ENCODE data around the gene CISH. TPM values are rescaled to one million over a fixed set of nuclear protein-coding genes. Genes with fewer than 3 reads are reported as not detected.
A peak's percentile ranks its signal among the peaks of the same experiment; 100 is the strongest.

CISH gene
- total and polyA plus RNA-seq, 9 of the 15 experiments (the other 6 are each of a cell fraction or from before 2014, with no cell fraction given), result 1.7 to 47.7 (median 18.3) TPM

GRCh38 chr3:50620420-50620819, 8.8 kb upstream of the CISH start:
- Histone ChIP-seq H3K9me3 (replicated peaks; ENCODE audit: control insufficient read depth, insufficient read depth, low read depth, low read length) (no peaks in the 10 kb centered on the region), H3K36me3 (ENCODE audit: control insufficient read depth, insufficient read depth, low read length) (peaks cover 50% of the 10 kb centered on the region; the same call in 2 of the 3 replicates), H3K4me2 (ENCODE audit: insufficient read depth, low read length) (no peak overlapping the region), H4K20me1 (replicated peaks; ENCODE audit: control insufficient read depth, insufficient read depth, low read length) (peaks cover 8% of the 10 kb centered on the region; the same call in 1 of the 2 replicates), H3K79me2 (ENCODE audit: control insufficient read depth, insufficient read depth, low read length) (peaks cover 41% of the 10 kb centered on the region), H2AFZ (ENCODE audit: low read depth, low read length) (no peak overlapping the region), H3K4me1 (replicated peaks in 1 of 2; ENCODE audit: control insufficient read depth in 2 of 2, insufficient read depth in 2 of 2, low read length in 2 of 2) (peaks cover 15 to 25% of the 10 kb centered on the region in 2 experiments; a peak in 4 of 5 replicates), H3K27ac (ENCODE audit: extremely low read depth, low read depth, low read length) (no peak overlapping the region), H3K9ac (ENCODE audit: insufficient read depth in 1 of 2, low read depth in 2 of 2, low read length in 2 of 2) (peak overlapping the region in 1 of 2 experiments; percentile 53; a peak in 1 of 4 replicates), H3K9me1 (ENCODE audit: control insufficient read depth, insufficient read depth, low read length) (no peaks in the 10 kb centered on the region), H3K27me3 (ENCODE audit: control insufficient read depth in 2 of 2, insufficient read depth in 2 of 2, low read length in 2 of 2) (no peaks in the 10 kb centered on the region), H3K4me3 (no peak overlapping the region)
- POLR2A ChIA-PET, result interaction anchor here (1.7 to 3.0 kb wide), 2 partner anchors 8 to 12 kb away, joined by 4 to 11 read pairs; no protein-coding TSS in a partner anchor
- FAIRE-seq, result no peak
- no peak for DNase-seq (ENCODE audit: extremely low read depth in 1 of 4, low spot score in 3 of 4)
- CTCF ChIA-PET (ENCODE audit: low intra/inter-chr PET ratio), result no interaction called here
- WGBS (ENCODE audit: insufficient coverage, low coverage, missing lambda C conversion rate), result 100% methylated on average over 1 of the region's 1 CpG
- intact Hi-C loops (cut with micrococcal nuclease), result no loop called here
- in situ Hi-C loops (cut with MboI), result no loop called here
- no TSS peak for BruUV-seq (replicated peaks)
- no peak for ATAC-seq
- TF ChIP-seq HMGN3 (IDR thresholded peaks at IDR 0.05; ENCODE audit: borderline replicate concordance, extremely low read depth, insufficient read length, low read depth, low read length) (no peak), ETV1 (tag; conservative IDR thresholded peaks at IDR 0.05; ENCODE audit: low read depth) (no peak), BMI1 (IDR thresholded peaks at IDR 0.05; ENCODE audit: low read length) (no peak), ATF4 (CRISPR knock-in tag; IDR thresholded peaks at IDR 0.05) (no peak), MXI1 (IDR thresholded peaks at IDR 0.05; ENCODE audit: low read depth, low read length) (no peak), FOXJ3 (CRISPR knock-in tag; IDR thresholded peaks at IDR 0.05) (no peak), MGA (IDR thresholded peaks at IDR 0.05) (no peak), VEZF1 (CRISPR knock-in tag; IDR thresholded peaks at IDR 0.05) (no peak), POLR3G (IDR thresholded peaks at IDR 0.05; ENCODE audit: extremely low read depth, insufficient read length, insufficient replicate concordance) (no peak)

Data from K562 (cell line).